Activated CD4-positive, alpha-beta T cell treated with anti-CD3 and anti-CD28 coated beads, Interleukin-2, amount 50 U/mL, for 1 hour (primary cell): ENCODE measurements around the gene GAB1.

Source experiments
- DNase-seq: peaks from one replicate; pipeline ENCODE4 v3.0.0-alpha.2; 2020

GAB1 gene

GRCh38 chr4:143359644-143360193, 23.0 kb downstream of the GAB1 start:
- no peak for DNase-seq

DNA sequence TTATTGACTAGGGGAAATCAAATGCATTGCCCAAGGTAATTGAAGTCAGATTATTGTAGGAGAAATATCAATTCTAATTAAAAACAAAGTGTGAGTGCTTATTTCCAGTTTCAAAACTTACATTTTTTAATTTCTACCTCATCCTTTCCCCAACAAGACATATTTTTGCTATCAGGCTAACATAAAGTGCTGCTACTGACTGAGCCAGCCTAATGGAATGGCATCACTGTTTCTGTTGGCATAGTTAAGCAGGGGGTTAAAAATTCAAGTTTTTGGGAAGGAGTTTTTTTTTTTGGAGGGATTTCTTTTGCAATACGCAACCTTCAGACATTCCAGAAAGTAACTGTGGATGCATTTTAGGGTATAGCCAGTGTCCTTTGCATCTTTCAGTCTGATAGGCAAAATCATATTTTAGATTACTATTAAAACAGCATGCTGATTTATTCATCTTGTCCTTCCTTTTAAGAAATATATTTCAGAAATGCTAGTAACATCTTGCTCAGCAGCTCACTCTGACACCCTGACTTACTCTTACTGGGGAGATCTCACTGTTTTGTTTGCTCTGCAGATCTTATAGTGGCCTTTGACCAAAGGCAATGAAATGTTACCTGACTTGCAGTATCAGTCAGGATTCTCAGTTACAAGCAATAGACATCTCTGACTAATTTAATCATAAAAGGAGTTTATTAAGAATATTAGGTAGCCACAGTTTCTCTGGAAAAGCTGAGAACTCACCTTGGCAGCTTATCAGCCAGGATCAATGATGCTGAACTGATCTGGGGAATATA, 24.4 kb downstream of the GAB1 start:
- DNase-seq, result no peak

- DNase-seq, result no peak
Observed at GRCh38 chr4:143362349-143363046, 25.8 kb downstream of the GAB1 start.

DNA sequence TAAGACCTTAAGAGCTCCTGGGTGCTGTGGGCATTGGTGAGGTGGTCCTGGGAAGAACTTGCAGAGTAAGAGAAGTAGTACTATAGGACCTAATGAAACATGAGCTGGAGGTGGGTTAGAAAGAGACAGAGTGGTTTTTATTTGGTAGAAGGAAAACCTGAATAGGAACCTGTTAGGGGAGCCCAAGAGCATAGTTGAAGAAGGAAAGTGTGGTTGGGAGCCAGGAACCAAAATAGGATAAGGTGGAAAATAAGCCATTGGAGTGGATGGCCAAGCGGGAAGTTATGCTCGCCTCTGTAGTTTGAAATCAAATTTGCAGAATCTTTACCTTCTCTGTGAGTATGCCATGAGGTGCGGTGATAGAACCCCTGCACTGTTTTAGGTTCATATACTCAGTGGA, 26.7 kb downstream of the GAB1 start:
- no peak for DNase-seq

GRCh38 chr4:143364063-143364462, 27.4 kb downstream of the GAB1 start:
- DNase-seq, result no peak

- no peak for DNase-seq
Observed at GRCh38 chr4:143367863-143368262, 31.2 kb downstream of the GAB1 start.

GRCh38 chr4:143369552-143369951, 32.9 kb downstream of the GAB1 start:
- no peak for DNase-seq

DNA sequence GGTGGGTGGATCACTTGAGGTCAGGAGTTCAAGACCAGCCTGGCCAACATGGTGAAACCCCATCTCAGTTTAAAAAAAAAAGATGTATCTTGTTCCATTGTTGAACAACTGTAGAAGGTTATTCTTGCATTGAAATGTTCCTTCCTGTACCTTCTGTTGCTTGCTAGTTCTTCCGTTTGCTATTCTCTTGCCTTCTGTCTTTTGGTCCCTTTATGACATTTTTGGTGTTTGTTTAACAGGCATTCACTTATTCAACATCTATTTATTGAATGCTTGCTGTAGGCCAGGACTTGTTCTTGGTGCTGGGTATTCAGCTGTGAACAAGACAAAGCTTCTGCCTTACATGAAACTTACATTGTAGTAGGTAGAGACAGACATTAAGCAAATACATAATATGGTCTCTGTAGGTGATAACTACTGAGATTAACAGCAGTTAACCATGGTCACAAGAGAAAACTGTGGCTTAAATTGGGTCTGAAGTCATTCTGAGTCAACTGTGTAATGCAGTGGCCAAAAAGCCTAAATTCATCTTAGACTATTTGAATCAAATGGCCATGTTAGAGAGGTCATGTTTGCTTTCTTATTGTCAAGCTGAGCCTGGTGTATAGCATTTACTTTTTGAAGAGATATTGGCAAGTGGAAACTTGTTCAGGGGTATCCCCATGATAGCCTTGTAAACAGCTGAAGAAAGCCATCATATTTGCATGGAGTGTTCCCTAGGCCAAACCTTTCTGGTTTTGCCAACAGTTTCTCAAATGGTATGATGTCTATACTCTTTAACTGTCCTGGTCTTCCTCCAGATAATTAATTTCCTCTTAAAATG, 35.6 kb downstream of the GAB1 start:
- DNase-seq, result no peak

DNA sequence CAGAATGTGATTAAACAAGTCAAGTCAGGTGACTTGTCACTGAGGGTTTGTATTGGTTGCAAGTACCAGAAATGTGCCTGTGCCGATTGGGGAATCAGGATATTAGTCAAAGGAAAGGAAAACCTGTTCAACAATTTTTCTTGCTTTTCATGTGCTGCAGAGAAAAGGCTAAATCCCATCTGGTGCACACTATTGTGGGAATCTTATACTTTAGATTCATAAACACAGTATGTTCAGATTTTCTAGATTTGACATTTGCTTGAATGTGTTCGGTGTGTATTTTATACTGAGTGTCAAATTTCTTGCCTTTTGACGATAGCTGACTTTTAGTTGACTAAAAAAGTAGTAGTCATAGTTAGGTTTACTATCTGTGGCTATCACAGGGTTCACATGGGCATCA, 37.6 kb downstream of the GAB1 start:
- DNase-seq, result no peak

- no peak for DNase-seq
Observed at GRCh38 chr4:143374771-143375170, 38.1 kb downstream of the GAB1 start.

GRCh38 chr4:143375326-143376073, 38.8 kb downstream of the GAB1 start:
- DNase-seq, result no peak

- DNase-seq, result no peak
Observed at GRCh38 chr4:143377611-143378099, 41.0 kb downstream of the GAB1 start.

DNA sequence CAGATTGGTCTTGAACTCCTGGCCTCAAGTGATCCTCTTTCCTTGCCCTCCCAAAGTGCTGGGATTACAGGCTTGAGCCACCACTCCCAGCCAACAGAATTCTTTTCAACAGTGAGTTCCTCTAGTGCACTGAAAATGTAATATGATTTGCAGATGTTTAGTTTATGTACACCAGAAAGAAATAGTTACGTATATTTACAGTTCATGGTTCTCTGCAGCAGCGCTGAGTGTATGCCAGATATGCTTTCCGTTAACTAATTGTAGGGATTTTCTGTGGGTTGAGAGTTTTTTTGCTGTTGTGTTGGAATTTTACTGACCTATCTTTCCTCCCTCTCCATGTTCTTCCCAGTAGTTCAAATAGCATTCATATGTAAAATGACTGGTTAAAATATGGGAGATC, 44.0 kb downstream of the GAB1 start:
- no peak for DNase-seq

DNA sequence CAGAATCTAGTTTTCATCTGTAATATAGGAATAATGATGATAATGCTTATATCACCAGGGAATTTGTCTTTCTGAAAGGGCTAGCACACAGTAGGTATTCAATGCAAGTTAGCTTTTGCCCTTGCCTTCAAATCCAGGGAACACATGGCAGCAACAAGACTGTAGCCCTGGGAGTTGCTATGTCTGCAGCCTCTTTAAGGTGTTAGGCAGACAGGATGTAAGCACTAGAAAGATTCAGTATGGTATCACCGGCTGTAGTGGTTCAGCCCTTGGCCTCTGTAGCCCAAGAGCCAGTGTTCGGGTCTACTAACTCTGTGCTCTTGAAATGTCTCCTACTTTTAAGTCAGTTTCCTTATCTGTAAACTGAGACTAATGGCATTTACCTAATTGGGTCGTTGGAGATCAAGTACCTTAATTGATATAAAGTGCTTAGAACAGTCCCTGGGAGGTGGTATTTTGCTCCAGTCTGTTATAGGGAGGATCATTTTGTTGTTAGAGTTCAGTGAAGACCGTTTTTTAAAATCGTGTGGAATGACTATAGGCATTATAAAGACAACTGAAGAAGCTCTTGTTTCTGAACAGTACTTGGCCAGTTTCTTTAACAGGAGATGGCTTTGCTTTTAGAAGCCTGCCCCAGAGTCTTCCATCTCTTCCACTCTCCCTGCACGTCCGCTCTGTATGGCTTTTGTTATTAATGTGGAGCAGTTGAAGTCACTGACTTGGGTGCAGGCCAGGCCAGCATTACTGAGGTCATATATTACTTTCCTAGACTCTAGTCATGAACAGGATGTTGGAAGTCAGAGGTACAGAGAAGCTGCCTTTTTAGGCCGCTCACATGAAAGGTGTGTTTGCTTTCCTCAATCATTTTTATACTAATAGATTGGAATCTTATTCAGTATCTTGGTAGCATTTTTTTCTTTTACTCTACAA, 44.8 kb downstream of the GAB1 start:
- DNase-seq, result no peak

- DNase-seq, result no peak
Observed at GRCh38 chr4:143382596-143382995, 45.9 kb downstream of the GAB1 start.

- DNase-seq, result no peak
Observed at GRCh38 chr4:143383005-143383574, 46.4 kb downstream of the GAB1 start.

- no peak for DNase-seq
Observed at GRCh38 chr4:143384381-143384994, 47.8 kb downstream of the GAB1 start.

GRCh38 chr4:143386812-143387211, 50.1 kb downstream of the GAB1 start:
- DNase-seq, result no peak

GRCh38 chr4:143389579-143390195, 53.0 kb downstream of the GAB1 start:
- no peak for DNase-seq

GRCh38 chr4:143390764-143391163, 54.1 kb downstream of the GAB1 start:
- no peak for DNase-seq
